Measurements from ENCODE around the gene ROS1. TPM values are rescaled to one million over a fixed set of nuclear protein-coding genes. Genes with fewer than 3 reads are reported as not detected.
"Not testable (repeated sequence)": the region's sequence is repeated elsewhere in the genome, so short reads cannot be mapped to it uniquely, and the experiment has no call there.

Gene ROS1
- total and polyA plus RNA-seq, 2 donors (not counting 3 experiments of a cell fraction or from before 2014, with no cell fraction given) = not detected

DNA sequence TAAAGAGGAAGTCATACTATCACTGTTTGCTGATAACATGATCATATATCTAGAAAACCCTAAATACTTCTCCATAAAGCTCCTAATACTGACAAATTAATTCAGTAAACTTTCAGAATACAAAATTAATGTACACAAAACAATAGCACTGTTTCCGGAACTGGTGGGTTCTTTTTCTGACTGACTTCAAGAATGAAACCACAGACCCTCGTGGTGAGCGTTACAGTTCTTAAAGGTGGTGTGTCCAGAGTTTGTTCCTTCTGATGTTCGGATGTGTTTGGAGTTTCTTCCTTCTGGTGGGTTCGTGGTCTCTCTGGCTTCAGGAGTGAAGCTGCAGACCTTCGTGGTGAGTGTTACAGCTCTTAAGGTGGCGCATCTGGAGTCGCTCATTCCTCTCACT, 53.5 kb downstream of the ROS1 start:
- H2AFZ ChIP-seq (ENCODE audit: low read depth, low read length); H3K4me3 ChIP-seq (replicated peaks in 1 of 3; ENCODE audit: insufficient read depth in 1 of 3, low read depth in 1 of 3, low read length in 3 of 3); H3K4me1 ChIP-seq (ENCODE audit: control insufficient read depth, extremely low read depth, insufficient read depth, low read length); H3K27ac ChIP-seq (ENCODE audit: insufficient read depth, low read depth, low read length); H3K27me3 ChIP-seq (ENCODE audit: control insufficient read depth in 2 of 2, insufficient read depth in 2 of 2, low read length in 2 of 2); H3K36me3 ChIP-seq (ENCODE audit: control insufficient read depth in 2 of 2, extremely low read depth in 1 of 2, insufficient read depth in 2 of 2, low read length in 2 of 2); DNase-seq (ENCODE audit: low read depth, low spot score); intact Hi-C loops (cut with micrococcal nuclease); H3K9me3 ChIP-seq (replicated peaks; ENCODE audit: control insufficient read depth, insufficient read depth, low read length); H3K79me2 ChIP-seq (ENCODE audit: control insufficient read depth, insufficient read depth, low read length); FAIRE-seq; H3K9ac ChIP-seq (replicated peaks; ENCODE audit: extremely low read depth, insufficient read depth, low read length); POLR2A ChIA-PET; BruUV-seq (replicated peaks); CTCF ChIA-PET; H4K20me1 ChIP-seq (replicated peaks; ENCODE audit: control insufficient read depth, extremely low read depth, insufficient read depth, low read length); H3K9me1 ChIP-seq (replicated peaks; ENCODE audit: control insufficient read depth, extremely low read depth, insufficient read depth, low read length); dilution Hi-C loops (cut with MboI; ENCODE audit: extremely low pct_ligation_motif_present, low sequenced_read_pairs); H3K4me2 ChIP-seq (ENCODE audit: insufficient read depth, low read length): not testable (repeated sequence)

DNA sequence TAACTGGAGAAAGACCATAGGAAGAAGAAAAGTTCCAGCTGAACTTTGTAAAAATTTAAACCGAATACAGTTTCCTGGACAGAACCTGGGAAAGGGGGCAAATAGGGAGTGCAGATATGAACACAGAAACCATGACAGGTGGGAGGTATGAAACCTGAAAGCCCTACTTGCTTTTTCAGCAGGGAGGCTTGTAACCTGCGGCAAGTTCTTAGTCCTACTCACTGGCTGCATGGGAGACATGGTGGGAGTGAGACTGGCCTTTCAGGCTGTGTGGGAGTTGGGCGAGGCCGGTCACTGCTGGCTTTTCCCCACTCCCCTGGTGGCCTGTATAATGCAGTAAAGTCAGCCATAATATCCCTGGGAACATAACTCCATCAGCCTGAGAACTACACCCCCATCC, 54.2 kb downstream of the ROS1 start:
- Histone ChIP-seq H4K20me1 (replicated peaks; ENCODE audit: control insufficient read depth, extremely low read depth, insufficient read depth, low read length) (no peaks in the 10 kb centered on the region), H3K9me3 (replicated peaks; ENCODE audit: control insufficient read depth, insufficient read depth, low read length) (no peaks in the 10 kb centered on the region), H3K4me1 (ENCODE audit: control insufficient read depth, extremely low read depth, insufficient read depth, low read length) (no peaks in the 10 kb centered on the region), H3K36me3 (ENCODE audit: control insufficient read depth in 2 of 2, extremely low read depth in 1 of 2, insufficient read depth in 2 of 2, low read length in 2 of 2) (no peaks in the 10 kb centered on the region), H3K79me2 (ENCODE audit: control insufficient read depth, insufficient read depth, low read length) (no peaks in the 10 kb centered on the region), H3K9me1 (replicated peaks; ENCODE audit: control insufficient read depth, extremely low read depth, insufficient read depth, low read length) (no peaks in the 10 kb centered on the region), H3K9ac (replicated peaks; ENCODE audit: extremely low read depth, insufficient read depth, low read length) (no peak overlapping the region), H3K27me3 (ENCODE audit: control insufficient read depth in 2 of 2, insufficient read depth in 2 of 2, low read length in 2 of 2) (peaks cover 0 to 2% of the 10 kb centered on the region in 2 experiments), H3K27ac (ENCODE audit: insufficient read depth, low read depth, low read length) (no peak overlapping the region), H2AFZ (ENCODE audit: low read depth, low read length) (no peak overlapping the region), H3K4me2 (ENCODE audit: insufficient read depth, low read length) (no peak overlapping the region), H3K4me3 (replicated peaks in 1 of 3; ENCODE audit: insufficient read depth in 1 of 3, low read depth in 1 of 3, low read length in 3 of 3) (no peak overlapping the region)
- POLR2A ChIA-PET = no interaction called here
- no TSS peak for BruUV-seq (replicated peaks)
- intact Hi-C loops (cut with micrococcal nuclease) = no loop called here
- dilution Hi-C loops (cut with MboI; ENCODE audit: extremely low pct_ligation_motif_present, low sequenced_read_pairs) = no loop called here
- FAIRE-seq = no peak
- CTCF ChIA-PET = no interaction called here
- no peak for DNase-seq (ENCODE audit: low read depth, low spot score)
- TF ChIP-seq POLR2AphosphoS5 (IDR thresholded peaks at IDR 0.05; ENCODE audit: insufficient read depth, low read depth, low read length) (no peak), GATA2 (IDR thresholded peaks at IDR 0.05; ENCODE audit: insufficient read depth, insufficient read length, low read depth, low read length) (no peak), JUN (IDR thresholded peaks at IDR 0.05; ENCODE audit: borderline replicate concordance, insufficient read depth, insufficient read length, low read depth) (no peak), FOS (IDR thresholded peaks at IDR 0.05; ENCODE audit: borderline replicate concordance, insufficient read depth, low read length) (no peak)
- TF ChIP-seq, protein P1, sequence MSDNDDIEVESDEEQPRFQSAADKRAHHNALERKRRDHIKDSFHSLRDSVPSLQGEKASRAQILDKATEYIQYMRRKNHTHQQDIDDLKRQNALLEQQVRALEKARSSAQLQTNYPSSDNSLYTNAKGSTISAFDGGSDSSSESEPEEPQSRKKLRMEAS (IDR thresholded peaks at IDR 0.05; ENCODE audit: insufficient read depth, insufficient read length) = no peak
- TF ChIP-seq, protein P2, sequence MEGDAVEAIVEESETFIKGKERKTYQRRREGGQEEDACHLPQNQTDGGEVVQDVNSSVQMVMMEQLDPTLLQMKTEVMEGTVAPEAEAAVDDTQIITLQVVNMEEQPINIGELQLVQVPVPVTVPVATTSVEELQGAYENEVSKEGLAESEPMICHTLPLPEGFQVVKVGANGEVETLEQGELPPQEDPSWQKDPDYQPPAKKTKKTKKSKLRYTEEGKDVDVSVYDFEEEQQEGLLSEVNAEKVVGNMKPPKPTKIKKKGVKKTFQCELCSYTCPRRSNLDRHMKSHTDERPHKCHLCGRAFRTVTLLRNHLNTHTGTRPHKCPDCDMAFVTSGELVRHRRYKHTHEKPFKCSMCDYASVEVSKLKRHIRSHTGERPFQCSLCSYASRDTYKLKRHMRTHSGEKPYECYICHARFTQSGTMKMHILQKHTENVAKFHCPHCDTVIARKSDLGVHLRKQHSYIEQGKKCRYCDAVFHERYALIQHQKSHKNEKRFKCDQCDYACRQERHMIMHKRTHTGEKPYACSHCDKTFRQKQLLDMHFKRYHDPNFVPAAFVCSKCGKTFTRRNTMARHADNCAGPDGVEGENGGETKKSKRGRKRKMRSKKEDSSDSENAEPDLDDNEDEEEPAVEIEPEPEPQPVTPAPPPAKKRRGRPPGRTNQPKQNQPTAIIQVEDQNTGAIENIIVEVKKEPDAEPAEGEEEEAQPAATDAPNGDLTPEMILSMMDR (IDR thresholded peaks at IDR 0.05; ENCODE audit: extremely low read depth in 1 of 2, insufficient read depth in 1 of 2, low read depth in 1 of 2, low read length in 2 of 2) = no peak
